Measurements from ENCODE around the gene STX1A.
"Not testable (repeated sequence)": the region's sequence is repeated elsewhere in the genome, so short reads cannot be mapped to it uniquely, and the experiment has no call there.

GRCh38 chr7:73676062-73676461 lies 43.4 kb downstream of the STX1A start:
- not testable (repeated sequence) for TF ChIP-seq CTCF (tag by site-specific recombination; IDR thresholded peaks at IDR 0.05); YY1 (tag by site-specific recombination; IDR thresholded peaks at IDR 0.05); ZSCAN23 (tag by site-specific recombination; IDR thresholded peaks at IDR 0.05); ZNF138 (tag by site-specific recombination; IDR thresholded peaks at IDR 0.05; ENCODE audit: borderline replicate concordance); BCL11A (tag by site-specific recombination; IDR thresholded peaks at IDR 0.05; ENCODE audit: low read depth); SETDB1 (IDR thresholded peaks at IDR 0.05; ENCODE audit: insufficient read length, low read length); REST (tag by site-specific recombination; IDR thresholded peaks at IDR 0.05); EGR2 (tag by site-specific recombination; IDR thresholded peaks at IDR 0.05; ENCODE audit: low read depth); ZNF747 (tag by site-specific recombination; IDR thresholded peaks at IDR 0.05); ZNF423 (tag by site-specific recombination; IDR thresholded peaks at IDR 0.05); ZNF248 (tag by site-specific recombination; IDR thresholded peaks at IDR 0.05); ZSCAN16 (tag by site-specific recombination; IDR thresholded peaks at IDR 0.05)

All from HEK293 (cell line).